CD4-positive, alpha-beta T cell treated with Interleukin-10 for 1 hour (primary cell): ENCODE data around the gene EYS.

Source experiments
- DNase-seq: peaks from one replicate; pipeline ENCODE4 v3.0.0-alpha.2; 2020

EYS gene

DNA sequence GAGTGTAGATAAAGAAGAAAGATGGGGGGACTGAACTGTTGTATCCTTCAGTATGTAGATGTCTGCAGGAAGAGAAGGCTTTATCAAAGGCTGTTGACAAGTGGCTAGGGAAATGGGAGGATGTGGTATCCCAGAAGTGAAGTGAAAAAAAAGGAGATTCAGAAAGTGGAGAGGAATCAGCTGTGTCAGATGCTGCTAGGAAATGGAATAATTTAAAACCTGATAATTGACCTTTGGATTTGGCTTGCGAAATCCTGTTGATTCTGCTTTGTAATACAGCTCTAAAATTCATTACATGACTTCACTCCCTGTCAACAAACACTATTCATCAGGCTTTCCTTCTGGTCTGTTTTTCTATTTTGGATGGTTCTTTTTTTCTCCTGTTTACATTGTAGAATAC lies 2029.7 kb downstream of the EYS start:
- no peak for DNase-seq

DNA sequence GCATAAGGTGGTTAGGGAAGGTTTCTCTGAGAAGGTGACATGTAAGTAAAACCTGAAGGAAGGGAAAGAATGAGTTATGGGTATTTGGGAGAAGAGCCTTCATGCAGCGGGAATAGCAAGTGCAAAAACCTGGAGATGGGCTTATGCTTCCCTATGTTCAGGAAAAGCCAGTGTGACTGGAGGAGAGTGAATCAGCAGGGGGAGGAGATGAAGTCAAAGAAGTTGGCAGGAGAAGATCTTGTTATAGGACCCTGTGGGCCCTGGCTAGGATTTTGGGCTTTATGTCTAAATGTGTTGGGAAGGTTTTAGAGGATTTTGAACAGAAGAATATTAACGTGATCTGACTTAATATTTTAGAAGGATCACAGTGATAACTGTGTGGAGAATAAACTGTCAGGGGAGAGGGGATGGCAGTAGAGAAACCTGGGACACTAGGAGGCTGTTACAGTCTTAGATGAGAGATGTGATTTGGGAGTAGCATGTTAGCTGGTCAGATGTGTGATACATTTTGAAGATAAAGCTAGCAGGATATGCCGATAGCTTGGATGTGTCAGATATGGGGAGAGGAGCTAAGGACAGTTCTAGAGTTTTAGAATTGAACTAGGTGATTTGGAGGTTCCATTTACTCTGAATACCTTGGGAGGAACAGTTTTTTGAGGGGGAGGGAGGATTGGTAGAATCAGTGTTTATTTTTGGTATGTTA lies 2030.5 kb downstream of the EYS start:
- DNase-seq = no peak

DNA sequence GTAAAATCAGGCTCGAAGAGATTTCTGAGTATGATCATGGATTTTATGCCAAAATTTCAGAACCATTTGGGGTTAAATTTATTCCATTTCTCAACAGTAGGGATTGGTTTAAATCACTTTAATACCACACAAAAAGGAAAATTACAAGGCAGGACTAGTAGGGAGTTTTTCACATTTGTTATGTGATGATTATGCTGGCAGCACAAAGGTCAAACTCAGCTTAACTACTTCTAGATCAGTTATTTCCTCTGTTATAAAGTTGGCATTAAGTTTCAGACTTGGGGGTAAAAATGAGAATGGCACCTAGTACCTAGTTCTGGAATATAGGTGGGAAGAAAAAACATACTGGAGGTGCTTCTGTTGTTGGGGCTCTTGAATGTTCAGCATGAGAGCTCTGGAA lies 2031.9 kb downstream of the EYS start:
- DNase-seq = no peak

DNA sequence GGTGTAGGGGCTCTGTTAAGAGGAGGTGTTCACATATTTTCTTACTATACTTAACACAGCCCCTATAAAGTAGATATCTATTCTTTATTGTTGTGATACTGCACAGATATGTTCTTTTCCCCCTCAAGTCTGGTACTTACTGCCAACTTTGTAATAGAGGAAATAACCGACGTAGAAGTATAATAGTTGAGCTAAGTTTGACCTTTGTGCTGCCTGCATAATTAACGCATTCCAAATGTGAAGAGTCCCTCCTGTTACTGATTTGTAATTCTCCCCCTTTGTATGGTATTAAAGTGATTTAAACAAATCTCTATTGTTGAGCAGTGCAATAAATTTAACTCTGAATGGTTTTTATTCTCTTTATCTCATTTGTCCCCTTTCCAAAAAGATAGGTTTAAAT lies 2032.4 kb downstream of the EYS start:
- DNase-seq = no peak

DNA sequence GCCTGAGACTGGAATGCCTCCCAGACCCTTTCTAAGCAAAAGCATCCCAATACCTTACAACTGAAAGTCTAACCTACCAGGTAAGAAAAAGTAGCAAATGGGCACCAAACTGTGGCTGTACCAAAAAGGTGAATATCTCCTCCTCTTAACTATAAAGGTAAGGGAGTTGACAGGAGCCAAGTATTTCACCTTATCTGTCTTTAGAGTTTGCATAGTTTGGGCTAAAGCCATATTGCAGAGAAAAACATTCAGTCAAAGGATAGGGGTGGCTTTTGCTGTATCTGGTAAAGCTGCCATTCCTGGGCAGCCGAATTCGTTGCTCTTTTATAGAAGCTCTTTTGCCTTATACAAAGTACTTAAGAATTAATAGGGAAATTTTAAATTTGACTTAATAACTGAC lies 2033.3 kb downstream of the EYS start:
- no peak for DNase-seq

DNA sequence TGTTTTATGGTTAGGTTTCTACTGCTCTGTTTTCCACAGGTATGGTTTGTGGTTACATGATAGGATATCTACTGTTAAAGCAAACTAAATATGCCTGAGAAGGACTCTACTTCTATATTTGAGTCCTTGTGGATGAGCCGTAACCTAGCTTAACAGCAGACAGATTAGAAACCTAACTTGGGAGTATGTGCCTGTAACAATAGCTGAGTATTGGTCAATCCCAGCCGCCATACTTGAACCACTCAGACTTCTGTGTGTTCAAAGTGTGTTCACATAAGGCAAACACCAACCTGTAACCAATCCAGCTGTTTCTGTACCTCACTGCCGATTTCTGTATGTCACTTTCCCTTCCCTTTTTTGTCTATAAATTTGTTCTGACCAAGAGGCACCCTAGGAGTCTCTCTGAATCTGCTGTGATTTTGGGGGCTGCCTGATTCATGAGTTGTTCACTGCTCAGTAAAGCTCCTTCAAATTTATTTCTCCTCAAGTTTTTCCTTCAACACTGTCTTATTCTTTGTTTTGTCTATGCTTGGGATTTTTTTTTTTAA lies 2034.4 kb downstream of the EYS start:
- no peak for DNase-seq

DNA sequence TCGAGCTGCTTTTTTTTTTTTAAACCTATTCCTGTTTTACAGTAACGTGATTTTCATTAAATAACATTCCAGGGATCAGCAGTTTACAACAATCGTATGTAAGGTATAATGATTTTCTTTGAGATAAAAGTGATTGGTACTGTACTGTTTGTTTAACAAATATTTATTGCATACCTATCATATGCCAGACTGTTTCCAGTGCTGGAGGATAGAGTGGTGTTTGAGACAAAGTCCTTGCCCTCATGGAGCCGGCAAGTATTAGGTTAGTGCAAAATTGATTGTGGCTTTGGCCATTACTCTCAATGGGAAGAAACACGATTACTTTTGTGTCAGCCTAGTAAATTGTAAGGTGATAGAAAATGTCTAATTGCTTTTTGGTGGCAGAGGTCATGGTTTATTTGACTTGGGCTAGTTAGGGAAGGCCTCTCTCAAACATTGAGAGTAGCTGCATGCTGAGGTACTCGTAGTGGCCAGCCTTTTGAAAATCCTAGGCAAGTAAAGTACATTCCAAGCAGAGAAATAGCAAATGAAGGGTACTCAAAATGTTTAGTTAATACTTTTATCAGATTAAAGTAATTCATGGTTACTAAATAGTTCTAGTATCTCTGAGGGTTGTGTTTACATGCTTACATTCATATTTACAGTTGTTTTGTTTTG lies 2035.8 kb downstream of the EYS start:
- no peak for DNase-seq
